GM18502 (cell line): ENCODE data around the gene KRT34.
"Not testable (repeated sequence)": the region's sequence is repeated elsewhere in the genome, so short reads cannot be mapped to it uniquely, and the experiment has no call there.

Experiments used
- ATAC-seq: cut with Tn5 transposase; IDR thresholded peaks from one replicate; pipeline ENCODE4 v1.9.1; 2021; ENCODE audit warnings: mild to moderate bottlenecking; ENCODE audit not compliant: unreplicated experiment, poor library complexity

The KRT34 gene

GRCh38 chr17:41406205-41406604, 24.1 kb upstream of the KRT34 start:
- ATAC-seq, result no peak

- no peak for ATAC-seq
These were observed 22.0 kb upstream of the KRT34 start for GRCh38 chr17:41404024-41404671.

- ATAC-seq, result no peak
These were observed 21.4 kb upstream of the KRT34 start for GRCh38 chr17:41403404-41404023.

GRCh38 chr17:41402161-41402560, 20.1 kb upstream of the KRT34 start:
- no peak for ATAC-seq

- no peak for ATAC-seq
These were observed 15.0 kb upstream of the KRT34 start, which contains the start of gene KRT31 for GRCh38 chr17:41396996-41397660. Gene KRT31 (minus strand): TSS chr17:41397608. CDS start chr17:41397539, 69 bp downstream.

- ATAC-seq, result no peak
These were observed 14.2 kb upstream of the KRT34 start for GRCh38 chr17:41396340-41396739.

GRCh38 chr17:41395611-41396010, 13.5 kb upstream of the KRT34 start:
- ATAC-seq, result no peak

GRCh38 chr17:41395044-41395443, 12.9 kb upstream of the KRT34 start:
- not testable (repeated sequence) for ATAC-seq

GRCh38 chr17:41394254-41394996, 12.3 kb upstream of the KRT34 start:
- no peak for ATAC-seq

GRCh38 chr17:41393826-41394225, 11.7 kb upstream of the KRT34 start:
- ATAC-seq, result no peak

- no peak for ATAC-seq
These were observed 11.2 kb upstream of the KRT34 start for GRCh38 chr17:41393294-41393693.

- ATAC-seq, result no peak
These were observed 10.2 kb upstream of the KRT34 start for GRCh38 chr17:41392278-41392677.

- no peak for ATAC-seq
These were observed 9.4 kb upstream of the KRT34 start for GRCh38 chr17:41391535-41391934.

GRCh38 chr17:41390411-41390938, 8.4 kb upstream of the KRT34 start:
- ATAC-seq, result no peak

- no peak for ATAC-seq
These were observed 5.6 kb upstream of the KRT34 start for GRCh38 chr17:41387670-41388069.

GRCh38 chr17:41386227-41386626, 4.1 kb upstream of the KRT34 start:
- no peak for ATAC-seq

- no peak for ATAC-seq
These were observed 1.6 kb upstream of the KRT34 start for GRCh38 chr17:41383690-41384089.

GRCh38 chr17:41382394-41382793, 288 bp upstream of the KRT34 start:
- no peak for ATAC-seq

GRCh38 chr17:41380091-41380490, 2.0 kb downstream of the KRT34 start:
- ATAC-seq, result not testable (repeated sequence)

GRCh38 chr17:41377546-41377945, 4.6 kb downstream of the KRT34 start:
- ATAC-seq, result no peak

- ATAC-seq, result no peak
These were observed 12.4 kb downstream of the KRT34 start, which contains the start of gene KRT33B for GRCh38 chr17:41369713-41370112. Gene KRT33B (minus strand): TSS chr17:41369813. CDS start chr17:41369750, 63 bp downstream.
